Sigmoid colon (tissue), 4 donors: ENCODE results near the gene ENPP1.

Source experiments
- EP300 ChIP-seq, 4 donors: sonication (generic); formaldehyde crosslinking; IDR thresholded peaks; one replicate each; pipeline ENCODE4 v1.6.1; 2017; ENCODE audit warnings: antibody characterized with exemption in 4 of 4
- POLR2A ChIP-seq, 2 donors: fragments of 450-650 bp; IDR thresholded peaks; one replicate each; pipeline ENCODE4 v1.6.1; 2016; ENCODE audit warnings: antibody characterized with exemption in 2 of 2, mild to moderate bottlenecking in 2 of 2, moderate library complexity in 2 of 2
- POLR2AphosphoS5 ChIP-seq, 4 donors: sonication (generic); formaldehyde crosslinking; IDR thresholded peaks; one replicate each; pipeline ENCODE4 v1.6.1; 2017; ENCODE audit warnings: antibody characterized with exemption in 4 of 4
- TF ChIP-seq, protein P1 (sequence below), 4 experiments: fragments of 450-650 bp in 3 of 4; fragments of 200-600 bp in 1 of 4; IDR thresholded peaks; one replicate each; pipeline ENCODE4 v1.5.1; 2016 to 2019; ENCODE audit warnings: antibody characterized with exemption in 4 of 4, mild to moderate bottlenecking in 3 of 4, moderate library complexity in 2 of 4

DNA sequence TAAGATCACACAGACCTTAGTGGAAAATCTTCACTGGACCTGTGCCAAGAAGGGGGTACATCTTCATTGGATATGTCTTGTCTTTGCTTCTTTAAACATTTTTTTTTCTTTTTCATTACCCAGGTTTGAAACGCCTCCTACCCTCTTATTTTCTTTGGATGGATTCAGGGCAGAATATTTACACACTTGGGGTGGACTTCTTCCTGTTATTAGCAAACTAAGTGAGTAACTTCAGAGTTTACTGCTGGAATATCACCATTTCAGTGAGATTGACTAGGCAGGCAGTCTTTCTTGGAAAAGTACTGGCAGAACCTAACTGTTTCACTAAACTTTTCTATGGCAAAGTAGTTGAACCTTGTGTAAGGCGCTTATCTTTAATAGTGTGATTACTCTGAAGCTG is 47.0 kb downstream of the ENPP1 start:
- TF ChIP-seq POLR2AphosphoS5 (IDR thresholded peaks at IDR 0.05) (no peak), EP300 (IDR thresholded peaks at IDR 0.05) (no peak), POLR2A (IDR thresholded peaks at IDR 0.05) (no peak)
- TF ChIP-seq, protein P1, sequence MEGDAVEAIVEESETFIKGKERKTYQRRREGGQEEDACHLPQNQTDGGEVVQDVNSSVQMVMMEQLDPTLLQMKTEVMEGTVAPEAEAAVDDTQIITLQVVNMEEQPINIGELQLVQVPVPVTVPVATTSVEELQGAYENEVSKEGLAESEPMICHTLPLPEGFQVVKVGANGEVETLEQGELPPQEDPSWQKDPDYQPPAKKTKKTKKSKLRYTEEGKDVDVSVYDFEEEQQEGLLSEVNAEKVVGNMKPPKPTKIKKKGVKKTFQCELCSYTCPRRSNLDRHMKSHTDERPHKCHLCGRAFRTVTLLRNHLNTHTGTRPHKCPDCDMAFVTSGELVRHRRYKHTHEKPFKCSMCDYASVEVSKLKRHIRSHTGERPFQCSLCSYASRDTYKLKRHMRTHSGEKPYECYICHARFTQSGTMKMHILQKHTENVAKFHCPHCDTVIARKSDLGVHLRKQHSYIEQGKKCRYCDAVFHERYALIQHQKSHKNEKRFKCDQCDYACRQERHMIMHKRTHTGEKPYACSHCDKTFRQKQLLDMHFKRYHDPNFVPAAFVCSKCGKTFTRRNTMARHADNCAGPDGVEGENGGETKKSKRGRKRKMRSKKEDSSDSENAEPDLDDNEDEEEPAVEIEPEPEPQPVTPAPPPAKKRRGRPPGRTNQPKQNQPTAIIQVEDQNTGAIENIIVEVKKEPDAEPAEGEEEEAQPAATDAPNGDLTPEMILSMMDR (IDR thresholded peaks at IDR 0.05), result no peak
